NB4 (cell line): ENCODE measurements around the gene CHCHD3.

Experiments
- CTCF ChIP-seq: IDR thresholded peaks from one replicate; pipeline ENCODE4 v1.5.1; 2012; ENCODE audit warnings: low read depth, low read length
- MAX ChIP-seq: IDR thresholded peaks from 2 replicates; pipeline ENCODE4 v1.6.1; 2011; ENCODE audit warnings: low read depth, low read length
- POLR2A ChIP-seq: IDR thresholded peaks from 2 replicates; pipeline ENCODE4 v1.6.1; 2011; ENCODE audit warnings: mild to moderate bottlenecking; ENCODE audit not compliant: insufficient read length; ENCODE audit errors: extremely low read depth

DNA sequence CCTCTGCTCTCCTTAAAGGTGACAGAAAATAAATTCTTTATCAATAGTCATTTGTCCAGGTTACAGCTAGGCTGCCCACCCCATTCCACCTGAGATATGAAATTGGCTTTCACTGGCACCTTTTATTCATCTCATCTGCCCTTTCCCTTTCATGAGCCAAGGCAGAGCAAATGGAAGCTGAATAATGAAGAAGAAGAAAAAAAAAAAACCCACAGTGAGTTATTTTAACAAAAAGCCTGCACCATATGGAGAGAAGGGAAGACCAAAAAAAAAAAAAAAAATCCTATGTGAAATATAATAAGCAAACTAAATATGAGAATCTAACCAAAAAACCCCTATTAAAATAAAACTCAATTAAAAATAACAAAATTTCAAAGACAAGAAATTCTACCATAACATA, 59.2 kb downstream of the CHCHD3 start:
- TF ChIP-seq CTCF = no peak
- no peak for TF ChIP-seq POLR2A
- no peak for TF ChIP-seq MAX
